Measurements from ENCODE around the gene COL11A2. TPM values are rescaled to one million over a fixed set of nuclear protein-coding genes. Genes with fewer than 3 reads are reported as not detected.

COL11A2 gene
- total RNA-seq, 2 experiments from 2014 or later: 1.0 to 1.1 TPM

- Mint-ChIP-seq H3K4me1 (peaks cover 14% of the 10 kb centered on the region), H3K36me3 (no peaks in the 10 kb centered on the region), H3K27me3 (peaks cover 61% of the 10 kb centered on the region), H3K9me3 (no peaks in the 10 kb centered on the region), H3K4me3 (peak overlapping the region; percentile 15), H3K27ac (no peak overlapping the region)
- no peak for DNase-seq
Measured at GRCh38 chr6:33116841-33117711, 75.2 kb downstream of the COL11A2 start.

GRCh38 chr6:33116417-33116816, 75.8 kb downstream of the COL11A2 start:
- H3K9me3 Mint-ChIP-seq: no peaks in the 10 kb centered on the region
- no peaks in the 10 kb centered on the region for H3K36me3 Mint-ChIP-seq
- no peak overlapping the region for H3K4me3 Mint-ChIP-seq
- H3K27me3 Mint-ChIP-seq: peaks cover 67% of the 10 kb centered on the region
- H3K4me1 Mint-ChIP-seq: peaks cover 14% of the 10 kb centered on the region
- no peak for DNase-seq
- H3K27ac Mint-ChIP-seq: no peak overlapping the region

- H3K27me3 Mint-ChIP-seq: peaks cover 86% of the 10 kb centered on the region
- no peaks in the 10 kb centered on the region for H3K9me3 Mint-ChIP-seq
- no peak overlapping the region for H3K27ac Mint-ChIP-seq
- peaks cover 14% of the 10 kb centered on the region for H3K4me1 Mint-ChIP-seq
- no peak overlapping the region for H3K4me3 Mint-ChIP-seq
- no peak for DNase-seq
- no peaks in the 10 kb centered on the region for H3K36me3 Mint-ChIP-seq
Measured at GRCh38 chr6:33114406-33114805, 77.9 kb downstream of the COL11A2 start.

GRCh38 chr6:33113755-33114154, 78.5 kb downstream of the COL11A2 start:
- H3K4me3 Mint-ChIP-seq: no peak overlapping the region
- DNase-seq: no peak
- no peaks in the 10 kb centered on the region for H3K9me3 Mint-ChIP-seq
- H3K36me3 Mint-ChIP-seq: no peaks in the 10 kb centered on the region
- peaks cover 14% of the 10 kb centered on the region for H3K4me1 Mint-ChIP-seq
- no peak overlapping the region for H3K27ac Mint-ChIP-seq
- peaks cover 86% of the 10 kb centered on the region for H3K27me3 Mint-ChIP-seq

Other genes with a start within 250 kb of the COL11A2 start
- gene HLA-DMA, start 239.4 kb downstream of the COL11A2 start, total RNA-seq: 10 to 100 TPM; 15.8 to 16.9 TPM
- gene BRD2, start 223.9 kb downstream of the COL11A2 start, total RNA-seq: 100 to 1,000 TPM; 298 to 335 TPM
- 1 to 10 TPM; 9.8 to 9.9 TPM for gene HLA-DOA, start 182.9 kb downstream of the COL11A2 start, total RNA-seq
- 10 to 100 TPM; 14.7 to 16.3 TPM for gene HLA-DPA1, start 118.8 kb downstream of the COL11A2 start, total RNA-seq
- 1 to 10 TPM; 8.2 to 9.3 TPM for gene HLA-DPB1, start 116.5 kb downstream of the COL11A2 start, total RNA-seq
- 10 to 100 TPM; 40.4 to 42.1 TPM for gene RXRB, start 8.2 kb upstream of the COL11A2 start, total RNA-seq
- gene SLC39A7, start 8.4 kb upstream of the COL11A2 start, total RNA-seq: 10 to 100 TPM; 51.0 to 55.6 TPM
- gene HSD17B8, start 12.2 kb upstream of the COL11A2 start, total RNA-seq: 10 to 100 TPM; 31.1 to 32.6 TPM
- 10 to 100 TPM; 35.3 to 35.8 TPM for gene RING1, start 16.0 kb upstream of the COL11A2 start, total RNA-seq
- gene VPS52, start 79.4 kb upstream of the COL11A2 start, total RNA-seq: 10 to 100 TPM; 43.4 to 44.6 TPM
- gene RPS18, start 79.6 kb upstream of the COL11A2 start, total RNA-seq: 1,000 to 10,000 TPM; 3,940 to 3,999 TPM
- gene B3GALT4, start 84.7 kb upstream of the COL11A2 start, total RNA-seq: 1 to 10 TPM; 1.8 to 2.1 TPM
- 100 to 1,000 TPM; 105 to 107 TPM for gene WDR46, start 96.8 kb upstream of the COL11A2 start, total RNA-seq
- 100 to 1,000 TPM; 106 to 107 TPM for gene PFDN6, start 97.1 kb upstream of the COL11A2 start, total RNA-seq
- gene RGL2, start 106.5 kb upstream of the COL11A2 start, total RNA-seq: 10 to 100 TPM; 15.0 to 17.7 TPM
- 100 to 1,000 TPM; 201 to 204 TPM for gene TAPBP, start 121.6 kb upstream of the COL11A2 start, total RNA-seq
- gene ZBTB22, start 125.3 kb upstream of the COL11A2 start, total RNA-seq: 1 to 10 TPM; 4.5 to 4.6 TPM
- gene DAXX, start 130.5 kb upstream of the COL11A2 start, total RNA-seq: 10 to 100 TPM; 84.8 to 94.3 TPM
- gene KIFC1, start 199.4 kb upstream of the COL11A2 start, total RNA-seq: 10 to 100 TPM; 74.1 to 76.9 TPM
- 10 to 100 TPM; 23.5 to 26.0 TPM for gene PHF1, start 218.5 kb upstream of the COL11A2 start, total RNA-seq
- 100 to 1,000 TPM; 125 to 126 TPM for gene CUTA, start 225.6 kb upstream of the COL11A2 start, total RNA-seq
- 10 to 100 TPM; 26.4 to 29.3 TPM for gene SYNGAP1, start 227.6 kb upstream of the COL11A2 start, total RNA-seq

Data from activated naive CD8-positive, alpha-beta T cell treated with anti-CD3 and anti-CD28 coated beads for 36 hours (primary cell).